HFF-Myc (cell line): ENCODE results near the gene LAPTM5.

Experiments used
- DNase-seq: peaks from one replicate; pipeline ENCODE4 v3.0.0-alpha.2; 2011; ENCODE audit warnings: low read depth; ENCODE audit errors: extremely low read depth
- H3K4me3 ChIP-seq: replicated peaks from 2 replicates; pipeline ENCODE4 v1.5.1; 2011; ENCODE audit warnings: low read depth, mild to moderate bottlenecking, control low read depth, low read length
- CTCF ChIP-seq: IDR thresholded peaks from 2 replicates; pipeline ENCODE4 v1.5.1; 2012; ENCODE audit warnings: mild to moderate bottlenecking, low read depth, low read length, control low read depth; ENCODE audit errors: missing control alignments

The LAPTM5 gene

GRCh38 chr1:30693822-30694221, 63.8 kb downstream of the LAPTM5 start:
- H3K4me3 ChIP-seq = no peak overlapping the region
- no peak for DNase-seq
- no peak for TF ChIP-seq CTCF

- TF ChIP-seq CTCF = no peak
Observed at GRCh38 chr1:30693366-30693765, 64.2 kb downstream of the LAPTM5 start.

GRCh38 chr1:30692948-30693301, 64.6 kb downstream of the LAPTM5 start:
- no peak for TF ChIP-seq CTCF
- no peak for DNase-seq

More at GRCh38 chr1:30693366-30693765, 64.2 kb downstream of the LAPTM5 start:
- no peak for DNase-seq
- H3K4me3 ChIP-seq = no peak overlapping the region

GRCh38 chr1:30692201-30692947, 65.2 kb downstream of the LAPTM5 start:
- H3K4me3 ChIP-seq = no peak overlapping the region
- no peak for TF ChIP-seq CTCF
- DNase-seq = no peak

More at GRCh38 chr1:30692948-30693301, 64.6 kb downstream of the LAPTM5 start:
- no peak overlapping the region for H3K4me3 ChIP-seq

GRCh38 chr1:30691480-30691879, 66.1 kb downstream of the LAPTM5 start:
- no peak overlapping the region for H3K4me3 ChIP-seq
- no peak for TF ChIP-seq CTCF
- no peak for DNase-seq

GRCh38 chr1:30689901-30690645, 67.5 kb downstream of the LAPTM5 start:
- no peak for TF ChIP-seq CTCF
- H3K4me3 ChIP-seq = no peak overlapping the region
- no peak for DNase-seq
